ENCODE data around the gene EXOSC2.

DNA sequence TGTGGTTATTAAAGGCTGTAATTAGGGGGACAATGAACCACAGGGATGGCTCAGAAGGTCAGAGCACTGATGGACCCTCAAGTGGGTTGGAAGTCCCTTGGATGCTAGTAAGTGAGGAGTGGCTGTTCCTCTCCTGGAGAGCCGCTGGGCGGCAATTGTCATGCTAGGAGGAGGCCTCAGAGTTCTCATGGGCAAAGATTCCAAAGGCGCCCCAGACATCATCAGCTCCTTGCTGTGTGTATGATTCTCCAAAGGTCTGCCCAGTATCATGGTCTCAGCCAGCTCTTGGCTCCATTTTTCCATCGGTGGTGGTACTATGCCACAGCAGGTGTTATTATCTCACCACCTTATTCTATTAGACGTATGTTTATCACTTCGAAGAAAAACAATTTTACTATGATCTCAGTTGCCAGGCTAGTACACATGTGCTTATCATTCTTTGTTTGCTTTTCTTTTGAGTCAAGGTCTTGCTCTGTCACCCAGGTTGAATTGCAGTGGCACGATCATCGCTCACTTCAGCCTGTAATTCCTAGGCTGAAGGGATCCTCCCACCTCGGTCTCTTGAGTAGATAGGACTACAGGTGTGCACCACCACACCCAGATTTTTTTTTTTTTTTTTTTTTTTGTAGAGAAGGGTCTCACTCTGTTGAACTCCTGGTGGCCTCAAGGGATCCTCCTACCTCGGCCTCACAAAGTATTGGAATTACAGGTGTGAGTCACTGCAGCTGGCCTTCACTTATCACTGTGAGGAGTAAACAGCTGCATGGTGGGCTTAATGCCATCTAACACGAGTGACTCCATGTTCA lies 46.8 kb downstream of the EXOSC2 start:
- TF ChIP-seq, protein P1, sequence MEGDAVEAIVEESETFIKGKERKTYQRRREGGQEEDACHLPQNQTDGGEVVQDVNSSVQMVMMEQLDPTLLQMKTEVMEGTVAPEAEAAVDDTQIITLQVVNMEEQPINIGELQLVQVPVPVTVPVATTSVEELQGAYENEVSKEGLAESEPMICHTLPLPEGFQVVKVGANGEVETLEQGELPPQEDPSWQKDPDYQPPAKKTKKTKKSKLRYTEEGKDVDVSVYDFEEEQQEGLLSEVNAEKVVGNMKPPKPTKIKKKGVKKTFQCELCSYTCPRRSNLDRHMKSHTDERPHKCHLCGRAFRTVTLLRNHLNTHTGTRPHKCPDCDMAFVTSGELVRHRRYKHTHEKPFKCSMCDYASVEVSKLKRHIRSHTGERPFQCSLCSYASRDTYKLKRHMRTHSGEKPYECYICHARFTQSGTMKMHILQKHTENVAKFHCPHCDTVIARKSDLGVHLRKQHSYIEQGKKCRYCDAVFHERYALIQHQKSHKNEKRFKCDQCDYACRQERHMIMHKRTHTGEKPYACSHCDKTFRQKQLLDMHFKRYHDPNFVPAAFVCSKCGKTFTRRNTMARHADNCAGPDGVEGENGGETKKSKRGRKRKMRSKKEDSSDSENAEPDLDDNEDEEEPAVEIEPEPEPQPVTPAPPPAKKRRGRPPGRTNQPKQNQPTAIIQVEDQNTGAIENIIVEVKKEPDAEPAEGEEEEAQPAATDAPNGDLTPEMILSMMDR (IDR thresholded peaks at IDR 0.05) = no peak
- TF ChIP-seq POLR2A (IDR thresholded peaks at IDR 0.05) = no peak
- no peak for TF ChIP-seq EP300 (IDR thresholded peaks at IDR 0.05)
- no peak for TF ChIP-seq POLR2AphosphoS5 (IDR thresholded peaks at IDR 0.05)
